ENCODE results near the gene SCAANT1. TPM values are rescaled to one million over a fixed set of nuclear protein-coding genes. Genes with fewer than 3 reads are reported as not detected.

SCAANT1 gene
- total RNA-seq, 1 experiment from 2014 or later, result not detected

DNA sequence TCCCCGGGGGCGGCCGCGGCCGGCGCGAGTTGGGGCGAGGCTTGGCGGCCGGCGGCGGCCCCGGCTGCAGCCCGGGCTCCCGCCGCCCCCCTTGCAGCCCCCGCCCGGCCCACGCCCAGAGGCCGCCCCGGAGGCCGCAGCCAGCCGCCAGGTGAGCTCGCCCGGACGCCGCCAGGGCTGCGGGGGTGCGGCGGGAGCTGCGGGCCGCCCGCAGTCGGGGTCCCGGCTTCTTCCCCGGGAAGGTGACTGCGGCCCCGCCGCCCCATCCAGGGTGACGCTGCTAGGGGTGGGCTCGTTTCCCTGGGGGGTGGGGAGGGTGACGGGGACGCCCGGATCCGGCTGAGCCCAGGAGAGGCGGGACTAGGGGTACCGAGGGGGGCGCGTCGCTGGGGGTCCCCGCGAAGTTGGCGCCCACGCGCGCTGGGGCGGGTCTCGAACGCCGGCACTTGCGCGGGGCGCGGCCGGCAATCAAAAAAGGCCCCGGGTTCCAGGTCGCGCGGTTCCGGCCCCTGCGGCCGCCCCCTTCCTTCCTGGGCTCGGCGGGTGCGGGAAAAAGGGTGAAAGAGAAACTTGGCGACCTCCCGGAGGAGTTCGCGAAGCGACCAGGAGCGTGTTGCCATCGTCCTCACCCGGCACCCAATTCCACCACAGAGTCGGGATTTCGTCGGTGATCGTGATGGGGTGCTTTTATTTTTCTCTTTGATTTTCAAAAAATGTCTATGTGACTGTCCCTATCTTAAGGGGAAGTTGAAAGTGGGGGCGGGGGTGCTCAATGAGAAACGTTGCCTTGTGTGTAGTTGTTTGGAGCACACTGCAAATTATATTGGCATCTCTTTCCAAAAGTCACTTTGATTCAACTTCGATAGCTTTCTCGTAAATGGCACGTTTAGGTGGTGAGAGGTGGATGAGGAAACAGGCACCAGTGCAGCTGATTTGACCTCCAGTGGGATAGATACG, 47.9 kb downstream of the SCAANT1 start:
- peak; percentile 24 for DNase-seq (ENCODE audit: low read depth)

DNA sequence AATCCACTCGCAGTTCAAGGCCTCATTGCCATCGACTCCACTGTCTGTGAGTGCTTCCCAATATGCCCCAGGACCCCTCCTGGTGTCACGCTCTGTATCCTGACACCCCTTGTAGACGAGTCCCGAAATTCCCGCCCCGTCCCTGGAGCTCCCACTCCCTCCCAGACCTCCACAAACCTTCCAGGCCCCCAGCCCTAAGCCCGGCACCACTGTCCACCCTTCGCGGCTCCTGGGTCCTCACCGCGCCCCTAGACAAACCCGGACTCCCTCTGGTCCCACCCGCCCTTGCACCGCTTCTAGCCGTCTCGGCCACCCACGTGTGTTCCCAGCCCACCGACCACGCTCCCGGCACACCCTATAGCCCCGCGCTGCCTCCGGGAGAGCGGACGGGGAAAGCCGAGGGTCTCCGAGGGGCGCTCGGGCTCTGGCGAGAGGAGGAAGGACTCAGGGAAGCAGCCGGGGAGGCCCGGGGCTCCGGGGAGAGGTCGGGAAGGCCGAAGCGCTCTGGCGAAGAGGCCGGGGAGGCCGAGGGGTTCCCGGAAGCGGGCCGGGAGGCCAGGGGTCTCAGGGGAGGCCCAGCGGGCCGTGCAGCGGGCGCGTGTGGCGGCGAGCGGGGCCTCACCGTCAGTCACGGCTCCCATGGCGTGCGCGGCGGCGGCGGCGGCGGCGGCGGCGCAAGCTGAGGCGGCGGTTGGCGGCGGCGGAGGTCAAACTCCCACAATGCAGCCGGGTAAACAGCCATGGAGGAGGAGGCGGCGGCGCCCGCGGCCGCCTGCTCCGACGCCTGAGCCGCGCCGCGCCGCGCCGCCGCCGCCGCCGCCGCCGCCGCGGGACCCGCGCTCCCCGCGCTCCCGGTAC, 48.8 kb downstream of the SCAANT1 start, which contains the start of the genes ATXN7 and THOC7:
Gene ATXN7, plus strand, starts transcription at position 718 of the 858 bp plus-strand sequence. CDS start 48,732 bp downstream, outside the sequence.
Gene THOC7, minus strand, starts transcription at position 656 of the 858 bp plus-strand sequence. Its CDS starts 15 bp downstream, at position 641.
- DNase-seq (ENCODE audit: low read depth), result peak; percentile 43

DNA sequence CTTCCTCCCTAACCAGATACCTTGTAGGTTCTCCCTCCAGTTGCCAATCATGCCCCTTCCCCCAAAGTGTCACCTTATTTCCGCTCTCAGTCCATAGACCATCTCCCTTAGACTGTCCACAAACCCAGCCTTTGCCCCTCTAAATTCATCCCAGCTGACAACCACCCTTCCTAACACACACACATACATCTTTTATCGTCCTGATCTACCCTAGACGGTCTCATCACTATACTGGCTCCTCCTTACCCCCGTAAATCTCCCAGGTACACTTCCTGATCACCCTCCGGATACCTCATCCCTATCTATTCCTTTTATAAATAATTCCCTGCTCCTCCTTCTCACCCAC, 49.4 kb downstream of the SCAANT1 start:
- no peak for DNase-seq (ENCODE audit: low read depth)

Small RNA genes lying within 50 kb of the gene (small RNA-seq; reads per million reads assigned to genes)
- not detected for gene SCAANT1

Other genes with a start within 250 kb of the SCAANT1 start
- 0.16 TPM in 1 of 2 replicates, not detected in the other for gene C3orf49, start 93.1 kb downstream of the SCAANT1 start, total RNA-seq (2014; rRNA removed; shearing (Covaris generic))
- 68.3 and 96.4 TPM in 2 replicates for gene THOC7, start 48.6 kb downstream of the SCAANT1 start, total RNA-seq (2014; rRNA removed; shearing (Covaris generic))
- gene ATXN7, start 48.5 kb downstream of the SCAANT1 start, total RNA-seq (2014; rRNA removed; shearing (Covaris generic)), result 7.0 and 7.6 TPM in 2 replicates
- 183 and 200 TPM in 2 replicates for gene PSMD6, start 111.1 kb upstream of the SCAANT1 start, total RNA-seq (2014; rRNA removed; shearing (Covaris generic))